GM18858 (cell line): ENCODE measurements around the gene PATJ.
"Not testable (repeated sequence)": the region's sequence is repeated elsewhere in the genome, so short reads cannot be mapped to it uniquely, and the experiment has no call there.

Source experiments
- ATAC-seq: cut with Tn5 transposase; IDR thresholded peaks from one replicate; pipeline ENCODE4 v1.9.1; 2021; ENCODE audit not compliant: unreplicated experiment

The PATJ gene

GRCh38 chr1:61746813-61747212 lies 4.5 kb downstream of the PATJ start:
- ATAC-seq, result no peak

- no peak for ATAC-seq
Observed at GRCh38 chr1:61748566-61748965, 6.3 kb downstream of the PATJ start.

GRCh38 chr1:61749574-61749973 lies 7.3 kb downstream of the PATJ start:
- no peak for ATAC-seq

GRCh38 chr1:61752921-61753389 lies 10.7 kb downstream of the PATJ start:
- no peak for ATAC-seq

- no peak for ATAC-seq
Observed at GRCh38 chr1:61753998-61754508, 11.8 kb downstream of the PATJ start.

GRCh38 chr1:61754545-61754944 lies 12.3 kb downstream of the PATJ start:
- no peak for ATAC-seq

- no peak for ATAC-seq
Observed at GRCh38 chr1:61756773-61757172, 14.5 kb downstream of the PATJ start.

- no peak for ATAC-seq
Observed at GRCh38 chr1:61757950-61758349, 15.7 kb downstream of the PATJ start.

- ATAC-seq, result no peak
Observed at GRCh38 chr1:61770131-61770530, 27.9 kb downstream of the PATJ start.

- ATAC-seq, result no peak
Observed at GRCh38 chr1:61776091-61776490, 33.8 kb downstream of the PATJ start.

GRCh38 chr1:61779231-61779630 lies 37.0 kb downstream of the PATJ start:
- no peak for ATAC-seq

GRCh38 chr1:61781151-61781550 lies 38.9 kb downstream of the PATJ start:
- no peak for ATAC-seq

GRCh38 chr1:61782771-61783170 lies 40.5 kb downstream of the PATJ start:
- peak; percentile 56 for ATAC-seq

- ATAC-seq, result no peak
Observed at GRCh38 chr1:61784726-61785125, 42.4 kb downstream of the PATJ start.

GRCh38 chr1:61790837-61791236 lies 48.6 kb downstream of the PATJ start:
- no peak for ATAC-seq

GRCh38 chr1:61797045-61797755 lies 54.9 kb downstream of the PATJ start:
- ATAC-seq, result no peak

- not testable (repeated sequence) for ATAC-seq
Observed at GRCh38 chr1:61801047-61801446, 58.8 kb downstream of the PATJ start.

GRCh38 chr1:61807606-61808140 lies 65.4 kb downstream of the PATJ start:
- no peak for ATAC-seq

- no peak for ATAC-seq
Observed at GRCh38 chr1:61808321-61808720, 66.0 kb downstream of the PATJ start.

- no peak for ATAC-seq
Observed at GRCh38 chr1:61808968-61809367, 66.7 kb downstream of the PATJ start.

- no peak for ATAC-seq
Observed at GRCh38 chr1:61812916-61813315, 70.6 kb downstream of the PATJ start.

- ATAC-seq, result no peak
Observed at GRCh38 chr1:61816191-61816590, 73.9 kb downstream of the PATJ start.

- no peak for ATAC-seq
Observed at GRCh38 chr1:61818992-61819391, 76.7 kb downstream of the PATJ start.
